ENCODE results near the gene SECISBP2.

SECISBP2 gene

DNA sequence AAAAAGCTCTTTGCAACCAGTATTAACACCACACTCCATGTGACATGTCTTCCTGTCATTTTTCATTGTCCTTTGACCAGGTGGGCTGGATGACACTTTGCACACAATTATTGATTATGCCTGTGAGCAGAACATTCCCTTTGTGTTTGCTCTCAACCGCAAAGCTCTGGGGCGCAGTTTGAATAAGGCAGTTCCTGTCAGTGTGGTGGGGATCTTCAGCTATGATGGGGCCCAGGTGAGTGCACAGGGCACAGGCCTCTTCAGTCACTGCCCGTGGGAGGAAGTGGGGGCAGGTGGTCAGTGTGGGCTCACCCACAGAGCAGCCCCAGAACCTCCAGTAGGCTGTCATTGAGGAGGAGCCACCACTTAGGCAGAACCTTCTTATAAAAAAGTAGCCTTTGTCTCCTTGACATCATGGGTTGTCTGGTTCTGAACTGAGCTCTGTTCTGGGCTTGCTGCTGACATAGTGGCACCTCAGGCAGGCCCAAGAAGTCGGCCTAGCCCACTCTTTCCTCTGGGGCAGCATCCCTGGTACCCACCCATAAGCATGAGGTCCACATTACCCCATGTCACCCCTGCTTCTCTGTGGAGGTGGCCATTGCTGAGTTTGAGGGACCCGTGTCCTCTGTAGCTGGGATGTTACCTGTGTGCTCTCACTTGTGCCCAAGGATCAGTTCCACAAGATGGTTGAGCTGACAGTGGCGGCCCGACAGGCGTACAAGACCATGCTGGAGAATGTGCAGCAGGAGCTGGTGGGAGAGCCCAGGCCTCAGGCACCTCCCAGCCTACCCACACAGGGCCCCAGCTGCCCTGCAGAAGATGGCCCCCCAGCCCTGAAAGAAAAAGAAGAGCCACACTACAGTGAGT, 39.3 kb downstream of the SECISBP2 start:
- H2AFZ ChIP-seq (ENCODE audit: low read depth, low read length) = no peak overlapping the region
- H3K9me3 ChIP-seq (ENCODE audit: low read length) = no peaks in the 10 kb centered on the region
- no peak overlapping the region for H3K4me3 ChIP-seq (ENCODE audit: low read length)
- peaks cover 91% of the 10 kb centered on the region for H3K36me3 ChIP-seq (ENCODE audit: insufficient read depth, low read length)
- no peaks in the 10 kb centered on the region for H3K27me3 ChIP-seq (ENCODE audit: insufficient read depth, low read length)
- no peaks in the 10 kb centered on the region for H3K4me1 ChIP-seq (ENCODE audit: insufficient read depth, low read length)

DNA sequence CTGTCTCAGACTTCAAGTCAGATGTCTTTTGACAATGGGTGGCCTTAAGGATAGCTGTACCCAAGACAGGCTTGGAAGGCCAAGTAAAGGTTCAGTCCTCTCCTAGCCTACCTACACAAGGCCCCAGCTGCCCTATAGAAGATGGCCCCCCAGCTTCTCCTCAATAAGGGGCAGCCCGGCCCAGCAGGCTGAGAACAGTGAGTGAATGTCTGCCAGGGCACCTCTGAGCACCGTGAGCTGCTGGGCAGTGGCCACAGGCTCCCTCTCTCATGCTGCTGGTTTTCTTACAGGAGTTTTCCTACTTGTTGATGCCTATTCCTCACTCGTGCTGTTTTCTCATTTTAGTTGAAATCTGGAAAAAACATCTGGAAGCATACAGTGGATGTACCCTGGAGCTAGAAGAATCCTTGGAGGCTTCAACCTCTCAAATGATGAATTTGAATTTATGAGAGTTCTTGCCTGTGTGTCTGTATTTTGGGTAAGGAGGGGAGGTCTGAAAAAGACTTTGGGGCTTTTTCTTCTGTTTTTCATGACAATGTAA, 40.1 kb downstream of the SECISBP2 start:
- H3K4me3 ChIP-seq (ENCODE audit: low read length) = no peak overlapping the region
- H2AFZ ChIP-seq (ENCODE audit: low read depth, low read length) = no peak overlapping the region
- H3K4me1 ChIP-seq (ENCODE audit: insufficient read depth, low read length) = no peaks in the 10 kb centered on the region
- H3K36me3 ChIP-seq (ENCODE audit: insufficient read depth, low read length) = peaks cover 85% of the 10 kb centered on the region
- no peaks in the 10 kb centered on the region for H3K9me3 ChIP-seq (ENCODE audit: low read length)
- H3K27me3 ChIP-seq (ENCODE audit: insufficient read depth, low read length) = no peaks in the 10 kb centered on the region

DNA sequence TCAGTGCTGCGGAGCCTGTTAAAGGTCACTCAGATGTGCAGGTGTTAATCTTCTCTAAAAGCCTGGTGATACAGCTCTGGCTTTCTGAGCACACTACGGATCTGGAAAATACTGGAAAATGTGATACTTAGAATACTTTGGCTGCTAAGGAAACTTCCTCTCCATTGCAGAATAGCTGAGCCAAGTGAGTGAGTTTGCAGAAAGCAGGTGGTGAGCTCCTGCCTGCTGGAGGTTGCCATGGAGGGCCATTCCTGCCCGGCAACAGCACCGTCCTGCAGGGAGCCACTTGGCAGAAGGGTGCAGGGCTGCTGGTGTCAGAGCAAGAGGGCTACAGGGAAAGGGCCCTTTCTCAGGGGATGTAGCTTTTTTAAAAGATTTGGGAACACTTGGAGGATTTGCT, 40.7 kb downstream of the SECISBP2 start:
- Histone ChIP-seq H3K4me1 (ENCODE audit: insufficient read depth, low read length) (no peaks in the 10 kb centered on the region), H3K36me3 (ENCODE audit: insufficient read depth, low read length) (peaks cover 81% of the 10 kb centered on the region), H3K4me3 (ENCODE audit: low read length) (no peak overlapping the region), H3K9me3 (ENCODE audit: low read length) (no peaks in the 10 kb centered on the region), H2AFZ (ENCODE audit: low read depth, low read length) (no peak overlapping the region), H3K27me3 (ENCODE audit: insufficient read depth, low read length) (no peaks in the 10 kb centered on the region)

DNA sequence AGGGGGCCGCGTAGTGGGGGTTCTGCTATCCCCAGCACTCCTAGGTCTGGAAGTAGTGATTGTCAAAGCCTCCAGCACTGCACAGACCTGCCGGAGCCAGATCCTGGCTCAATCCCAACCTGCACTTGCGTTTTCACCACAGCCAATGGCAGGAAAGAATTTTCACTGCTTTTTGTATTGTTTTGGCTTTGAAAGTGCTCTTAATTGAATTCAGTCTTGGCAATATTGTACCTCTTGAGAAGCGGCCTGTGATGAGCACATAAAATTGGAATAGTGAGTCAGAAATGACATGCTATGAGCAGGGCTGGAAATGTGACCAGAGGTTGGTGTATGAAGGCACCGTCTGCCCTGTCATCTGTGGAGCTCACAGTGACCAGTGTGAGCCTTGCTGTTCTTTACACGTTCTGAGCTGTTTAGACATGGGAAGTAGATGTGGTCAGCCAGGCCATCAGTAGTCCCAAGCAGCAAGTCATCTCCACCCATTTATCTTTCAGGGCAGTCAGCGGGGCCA, 41.5 kb downstream of the SECISBP2 start:
- H3K27me3 ChIP-seq (ENCODE audit: insufficient read depth, low read length) = no peaks in the 10 kb centered on the region
- H3K9me3 ChIP-seq (ENCODE audit: low read length) = no peaks in the 10 kb centered on the region
- no peak overlapping the region for H2AFZ ChIP-seq (ENCODE audit: low read depth, low read length)
- no peaks in the 10 kb centered on the region for H3K4me1 ChIP-seq (ENCODE audit: insufficient read depth, low read length)
- peaks cover 73% of the 10 kb centered on the region for H3K36me3 ChIP-seq (ENCODE audit: insufficient read depth, low read length)
- no peak overlapping the region for H3K4me3 ChIP-seq (ENCODE audit: low read length)

DNA sequence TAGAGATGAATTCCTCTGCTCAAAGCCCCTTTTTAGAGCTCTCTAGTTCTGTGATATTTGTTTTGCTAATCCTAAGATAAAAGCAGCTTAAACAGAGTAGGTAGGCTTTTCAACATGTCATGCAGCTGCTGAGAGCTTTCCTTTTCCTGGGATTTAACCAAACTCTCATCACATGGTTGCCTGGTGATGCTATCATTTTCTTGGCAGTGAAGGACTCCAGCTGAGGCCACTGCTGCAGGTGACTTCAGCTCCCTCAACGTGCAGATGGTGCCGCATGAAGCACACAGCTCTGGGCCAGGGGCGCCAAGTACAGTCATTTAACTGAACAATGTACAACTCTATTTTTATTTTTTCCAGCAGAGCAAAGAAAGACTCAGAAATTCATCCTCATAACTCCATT, 42.2 kb downstream of the SECISBP2 start:
- Histone ChIP-seq H3K4me1 (ENCODE audit: insufficient read depth, low read length) (no peaks in the 10 kb centered on the region), H3K36me3 (ENCODE audit: insufficient read depth, low read length) (peaks cover 66% of the 10 kb centered on the region), H3K27me3 (ENCODE audit: insufficient read depth, low read length) (no peaks in the 10 kb centered on the region), H3K9me3 (ENCODE audit: low read length) (no peaks in the 10 kb centered on the region), H2AFZ (ENCODE audit: low read depth, low read length) (no peak overlapping the region), H3K4me3 (ENCODE audit: low read length) (no peak overlapping the region)

DNA sequence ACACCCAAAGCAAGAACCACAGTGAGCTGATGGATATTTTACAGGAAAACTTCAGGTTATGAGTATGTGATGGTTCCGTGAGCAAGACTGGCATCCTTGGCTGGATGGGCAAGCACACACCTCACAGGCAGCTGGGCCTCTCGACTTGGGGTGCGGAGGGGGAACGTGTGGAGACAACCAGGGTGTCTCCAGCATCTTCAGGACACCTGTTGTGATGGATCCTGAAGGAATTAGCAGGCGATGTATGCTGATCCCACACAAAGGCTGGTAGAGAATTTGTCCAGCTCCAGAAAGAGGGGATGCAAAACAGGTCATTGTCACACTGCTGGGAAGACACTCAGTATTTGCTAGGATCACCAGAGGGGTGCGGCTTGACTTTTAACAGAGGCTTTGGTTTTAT, 42.7 kb downstream of the SECISBP2 start:
- peaks cover 61% of the 10 kb centered on the region for H3K36me3 ChIP-seq (ENCODE audit: insufficient read depth, low read length)
- H3K9me3 ChIP-seq (ENCODE audit: low read length) = no peaks in the 10 kb centered on the region
- no peak overlapping the region for H2AFZ ChIP-seq (ENCODE audit: low read depth, low read length)
- H3K4me1 ChIP-seq (ENCODE audit: insufficient read depth, low read length) = no peaks in the 10 kb centered on the region
- no peak overlapping the region for H3K4me3 ChIP-seq (ENCODE audit: low read length)
- H3K27me3 ChIP-seq (ENCODE audit: insufficient read depth, low read length) = no peaks in the 10 kb centered on the region

DNA sequence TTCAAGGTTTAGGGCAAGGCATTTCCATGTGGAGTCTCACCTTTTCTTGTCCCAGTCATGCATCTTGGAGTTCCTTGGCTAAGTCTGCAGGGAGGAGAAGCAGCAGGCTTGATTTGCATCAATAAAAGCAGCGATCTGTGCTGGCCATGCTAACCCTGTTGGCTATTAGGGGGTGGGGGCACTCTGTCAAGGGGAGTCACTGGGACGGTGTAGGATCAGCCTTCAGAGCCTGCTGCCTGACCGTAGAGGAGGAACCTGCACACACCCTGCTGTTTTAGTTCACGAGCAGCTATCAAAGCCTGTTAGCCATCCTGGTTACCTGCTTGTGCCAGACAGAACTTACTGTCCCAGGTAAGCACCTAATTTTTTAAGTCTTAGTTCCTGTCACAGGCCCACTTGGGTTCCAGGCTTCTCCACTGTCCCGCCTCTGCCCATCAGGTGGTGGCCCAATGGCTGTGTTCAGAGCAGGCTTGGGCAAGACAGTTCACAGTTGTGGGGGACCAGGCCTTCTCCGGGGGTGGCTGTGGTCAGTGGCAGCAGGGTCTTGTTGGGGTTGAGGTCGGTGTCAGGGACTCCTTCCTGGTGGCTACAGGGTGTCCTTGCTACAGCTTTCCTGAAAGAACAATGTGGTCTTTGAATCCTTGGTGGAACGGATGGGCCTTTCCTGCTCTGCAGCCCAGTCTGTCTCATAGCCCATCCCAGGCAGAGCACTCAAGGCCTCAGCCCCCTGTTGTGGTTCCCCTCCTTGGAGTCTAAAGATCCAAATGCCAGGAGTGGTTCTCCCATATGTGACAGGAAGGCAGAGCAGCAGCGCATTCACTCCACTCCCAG, 43.7 kb downstream of the SECISBP2 start:
- Histone ChIP-seq H2AFZ (ENCODE audit: low read depth, low read length) (no peak overlapping the region), H3K4me1 (ENCODE audit: insufficient read depth, low read length) (no peaks in the 10 kb centered on the region), H3K27me3 (ENCODE audit: insufficient read depth, low read length) (no peaks in the 10 kb centered on the region), H3K4me3 (ENCODE audit: low read length) (no peak overlapping the region), H3K36me3 (ENCODE audit: insufficient read depth, low read length) (peaks cover 51% of the 10 kb centered on the region), H3K9me3 (ENCODE audit: low read length) (no peaks in the 10 kb centered on the region)

DNA sequence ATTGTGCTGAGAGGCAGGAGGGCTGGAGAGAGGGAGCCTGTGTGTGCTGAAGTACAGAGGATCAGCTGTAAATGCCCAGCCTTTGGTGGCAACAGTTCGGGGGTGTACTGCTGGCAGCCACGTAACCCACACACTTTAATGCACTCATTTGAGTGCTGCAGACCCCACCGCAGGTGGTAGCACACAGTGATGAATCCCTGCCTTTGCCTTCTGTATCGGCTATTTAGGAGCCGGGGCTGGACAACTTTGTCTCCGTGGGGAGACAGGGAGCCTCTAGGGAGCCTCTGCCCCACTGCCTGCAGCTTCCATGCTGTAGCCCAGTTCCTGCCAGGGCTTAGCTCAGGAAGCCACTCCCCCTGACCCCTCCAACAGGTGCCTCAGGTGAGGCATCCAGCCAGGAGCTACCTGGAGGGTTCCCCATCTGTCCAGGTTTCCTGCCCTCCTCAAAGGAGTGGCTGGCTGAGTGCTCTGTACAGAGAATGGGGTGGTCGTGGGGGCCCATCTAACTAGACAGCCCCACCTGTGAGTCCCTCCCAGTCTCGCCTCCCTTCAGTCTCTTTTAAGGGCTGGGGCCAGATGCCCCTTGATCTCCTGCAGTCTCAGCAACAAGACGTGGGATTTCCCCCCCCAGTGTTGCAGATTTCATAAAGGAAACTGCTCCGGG, 44.5 kb downstream of the SECISBP2 start:
- no peak overlapping the region for H3K4me3 ChIP-seq (ENCODE audit: low read length)
- peaks cover 43% of the 10 kb centered on the region for H3K36me3 ChIP-seq (ENCODE audit: insufficient read depth, low read length)
- no peaks in the 10 kb centered on the region for H3K27me3 ChIP-seq (ENCODE audit: insufficient read depth, low read length)
- no peaks in the 10 kb centered on the region for H3K4me1 ChIP-seq (ENCODE audit: insufficient read depth, low read length)
- H2AFZ ChIP-seq (ENCODE audit: low read depth, low read length) = no peak overlapping the region
- H3K9me3 ChIP-seq (ENCODE audit: low read length) = no peaks in the 10 kb centered on the region

DNA sequence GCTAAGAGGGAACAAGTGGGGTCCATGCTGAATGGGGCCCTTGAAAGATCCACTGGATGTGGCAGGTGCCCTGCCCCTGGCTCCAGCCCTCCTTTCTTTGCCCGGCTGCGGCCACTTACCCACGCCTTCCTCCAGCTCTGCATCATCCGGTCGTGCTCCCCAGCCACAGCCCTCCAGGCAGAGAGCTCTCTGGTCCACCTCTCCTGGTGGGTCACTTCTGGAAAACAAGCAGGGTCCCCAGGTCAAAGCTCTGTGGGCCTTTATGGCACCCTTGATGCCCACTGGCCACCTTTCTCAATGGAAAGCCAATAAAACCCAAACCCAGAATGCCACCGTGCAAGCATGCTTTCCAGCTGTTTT, 45.0 kb downstream of the SECISBP2 start:
- H3K4me3 ChIP-seq (ENCODE audit: low read length) = no peak overlapping the region

DNA sequence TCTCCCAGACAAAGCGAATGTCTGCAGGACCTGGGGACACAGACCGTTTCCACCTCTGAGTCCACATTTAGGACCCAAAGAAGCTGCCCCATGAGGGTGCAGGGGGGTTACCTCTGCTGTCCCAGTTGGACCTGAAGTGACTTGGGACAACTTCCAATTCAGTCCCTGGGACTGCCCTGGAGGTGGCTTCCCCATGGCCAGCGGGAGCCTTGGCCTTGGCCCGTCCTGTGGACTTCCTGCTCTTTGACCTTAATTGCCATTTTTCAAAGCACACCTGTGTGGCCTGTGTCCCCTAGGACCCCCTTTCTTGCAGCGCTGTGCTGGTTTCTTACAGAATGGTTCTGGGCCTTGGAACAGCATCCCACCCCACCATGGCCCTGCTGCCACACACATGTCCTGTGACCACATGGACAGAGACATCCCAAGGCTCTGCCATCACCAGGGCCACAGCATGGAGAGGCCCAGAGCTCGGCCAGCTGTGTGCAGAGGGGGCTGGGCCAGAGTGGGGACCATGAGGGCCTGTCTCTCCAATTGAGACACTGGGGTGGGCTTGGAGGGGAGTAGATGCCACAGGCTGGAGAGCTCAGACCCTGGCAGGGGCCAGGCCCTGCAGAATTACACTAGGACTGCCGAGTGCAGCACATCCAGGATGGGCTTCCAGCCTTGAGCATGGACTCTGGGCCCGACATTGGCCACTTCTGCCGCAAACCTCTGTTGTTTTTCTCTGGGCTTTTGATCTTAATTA, 45.8 kb downstream of the SECISBP2 start:
- no peaks in the 10 kb centered on the region for H3K9me3 ChIP-seq (ENCODE audit: low read length)
- H3K27me3 ChIP-seq (ENCODE audit: insufficient read depth, low read length) = no peaks in the 10 kb centered on the region
- peaks cover 5% of the 10 kb centered on the region for H3K4me1 ChIP-seq (ENCODE audit: insufficient read depth, low read length)
- peaks cover 30% of the 10 kb centered on the region for H3K36me3 ChIP-seq (ENCODE audit: insufficient read depth, low read length)
- no peak overlapping the region for H2AFZ ChIP-seq (ENCODE audit: low read depth, low read length)
- no peak overlapping the region for H3K4me3 ChIP-seq (ENCODE audit: low read length)

More for the DNA sequence above, 45.0 kb downstream of the SECISBP2 start:
- Histone ChIP-seq H3K4me1 (ENCODE audit: insufficient read depth, low read length) (no peaks in the 10 kb centered on the region), H3K36me3 (ENCODE audit: insufficient read depth, low read length) (peaks cover 38% of the 10 kb centered on the region), H3K9me3 (ENCODE audit: low read length) (no peaks in the 10 kb centered on the region), H3K27me3 (ENCODE audit: insufficient read depth, low read length) (no peaks in the 10 kb centered on the region), H2AFZ (ENCODE audit: low read depth, low read length) (no peak overlapping the region)

DNA sequence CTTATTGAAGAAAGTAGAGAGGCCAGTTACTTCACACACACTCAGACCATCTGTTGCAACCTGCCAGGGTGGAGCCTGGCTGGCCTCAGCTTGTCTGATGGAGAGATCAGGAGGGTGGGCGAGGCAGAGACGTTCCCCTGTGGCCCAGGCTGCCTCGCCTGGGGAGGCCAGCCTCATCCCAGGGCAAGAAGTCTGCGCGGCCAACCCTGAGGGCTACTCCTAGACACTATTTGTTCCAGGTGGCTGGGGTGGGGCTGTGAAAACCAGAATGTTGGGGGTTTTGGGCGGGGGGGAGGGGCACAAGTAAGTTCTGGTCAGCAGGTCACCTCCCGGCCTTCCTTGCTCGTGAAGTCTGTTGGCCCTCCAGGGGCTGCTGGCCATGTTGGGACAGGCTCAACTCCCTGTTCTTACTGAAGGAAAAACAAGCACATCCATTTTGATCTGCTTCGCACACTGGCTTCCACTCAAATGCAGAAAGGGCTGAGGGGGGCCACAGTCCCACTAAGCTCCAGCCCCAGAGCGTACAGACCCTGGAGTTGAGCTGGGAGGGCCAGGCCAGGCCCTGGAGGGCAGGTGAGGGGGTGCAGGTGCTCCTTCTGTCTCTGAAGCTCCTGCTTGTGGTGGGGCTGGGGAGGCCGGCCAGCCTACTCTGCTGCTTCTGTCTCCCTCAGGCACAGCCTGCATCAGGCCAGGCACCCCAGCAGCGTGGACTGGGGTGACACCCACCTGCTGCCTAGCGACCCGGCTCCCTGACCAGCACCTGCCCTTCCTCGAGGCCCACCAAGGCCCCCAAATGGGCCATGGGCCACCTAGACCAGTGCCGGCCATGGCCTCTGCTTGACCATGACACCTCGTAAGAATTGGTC, 46.6 kb downstream of the SECISBP2 start:
- H2AFZ ChIP-seq (ENCODE audit: low read depth, low read length) = no peak overlapping the region
- H3K4me3 ChIP-seq (ENCODE audit: low read length) = no peak overlapping the region
- H3K36me3 ChIP-seq (ENCODE audit: insufficient read depth, low read length) = peaks cover 26% of the 10 kb centered on the region
- no peaks in the 10 kb centered on the region for H3K9me3 ChIP-seq (ENCODE audit: low read length)
- peaks cover 9% of the 10 kb centered on the region for H3K4me1 ChIP-seq (ENCODE audit: insufficient read depth, low read length)
- H3K27me3 ChIP-seq (ENCODE audit: insufficient read depth, low read length) = no peaks in the 10 kb centered on the region

DNA sequence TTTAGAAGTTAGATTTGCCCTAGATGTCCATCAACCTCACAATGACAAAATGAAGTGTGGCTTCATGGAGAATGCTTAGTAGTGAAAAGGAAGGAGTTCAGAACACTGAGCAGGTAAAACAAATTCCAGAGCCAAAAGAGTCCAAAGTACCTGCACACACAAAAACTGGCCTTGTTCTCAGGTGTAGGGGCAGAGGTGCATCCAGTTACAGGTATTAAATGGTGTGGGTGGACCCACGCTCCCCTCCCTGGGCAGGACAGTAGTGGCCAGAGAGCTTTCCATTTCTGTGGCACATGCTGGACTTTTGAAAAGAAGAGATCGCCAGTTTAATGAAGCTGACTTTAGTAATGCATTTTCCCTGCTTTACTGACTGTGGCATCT, 47.2 kb downstream of the SECISBP2 start:
- Histone ChIP-seq H3K4me1 (ENCODE audit: insufficient read depth, low read length) (peaks cover 9% of the 10 kb centered on the region), H3K36me3 (ENCODE audit: insufficient read depth, low read length) (peaks cover 21% of the 10 kb centered on the region), H2AFZ (ENCODE audit: low read depth, low read length) (no peak overlapping the region), H3K4me3 (ENCODE audit: low read length) (no peak overlapping the region), H3K9me3 (ENCODE audit: low read length) (no peaks in the 10 kb centered on the region), H3K27me3 (ENCODE audit: insufficient read depth, low read length) (no peaks in the 10 kb centered on the region)

Data from neuron (in vitro differentiated cells).